Fibroblast of lung (primary cell): ENCODE results near the gene CASQ1.

ENCODE experiments used
- EZH2 ChIP-seq: IDR thresholded peaks from 2 replicates; pipeline ENCODE4 v1.5.1; 2012; ENCODE audit warnings: low read length, control low read depth, mild to moderate bottlenecking; ENCODE audit errors: missing control alignments
- TF ChIP-seq, protein P1 (sequence below), 2 donors: IDR thresholded peaks in 1 of 2; conservative IDR thresholded peaks in 1 of 2; 1 replicate in 1 of 2; 2 replicates in 1 of 2; pipeline ENCODE4 v1.5.1; 2011 to 2012; ENCODE audit warnings: low read length in 2 of 2, control low read depth in 1 of 2, inconsistent platforms in 1 of 2, low read depth in 1 of 2, mild to moderate bottlenecking in 1 of 2

- no peak for TF ChIP-seq EZH2
- TF ChIP-seq, protein P1, sequence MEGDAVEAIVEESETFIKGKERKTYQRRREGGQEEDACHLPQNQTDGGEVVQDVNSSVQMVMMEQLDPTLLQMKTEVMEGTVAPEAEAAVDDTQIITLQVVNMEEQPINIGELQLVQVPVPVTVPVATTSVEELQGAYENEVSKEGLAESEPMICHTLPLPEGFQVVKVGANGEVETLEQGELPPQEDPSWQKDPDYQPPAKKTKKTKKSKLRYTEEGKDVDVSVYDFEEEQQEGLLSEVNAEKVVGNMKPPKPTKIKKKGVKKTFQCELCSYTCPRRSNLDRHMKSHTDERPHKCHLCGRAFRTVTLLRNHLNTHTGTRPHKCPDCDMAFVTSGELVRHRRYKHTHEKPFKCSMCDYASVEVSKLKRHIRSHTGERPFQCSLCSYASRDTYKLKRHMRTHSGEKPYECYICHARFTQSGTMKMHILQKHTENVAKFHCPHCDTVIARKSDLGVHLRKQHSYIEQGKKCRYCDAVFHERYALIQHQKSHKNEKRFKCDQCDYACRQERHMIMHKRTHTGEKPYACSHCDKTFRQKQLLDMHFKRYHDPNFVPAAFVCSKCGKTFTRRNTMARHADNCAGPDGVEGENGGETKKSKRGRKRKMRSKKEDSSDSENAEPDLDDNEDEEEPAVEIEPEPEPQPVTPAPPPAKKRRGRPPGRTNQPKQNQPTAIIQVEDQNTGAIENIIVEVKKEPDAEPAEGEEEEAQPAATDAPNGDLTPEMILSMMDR (conservative IDR thresholded peaks at IDR 0.05 in 1 of 2, IDR thresholded peaks at IDR 0.05 in 1 of 2; ENCODE audit: low read depth in 1 of 2, low read length in 2 of 2): no peak
Observed at GRCh38 chr1:160168609-160169369, 21.6 kb upstream of the CASQ1 start.
